GM21825 (cell line): Measurements from ENCODE around the gene SNIP1.
"Not testable (repeated sequence)": the region's sequence is repeated elsewhere in the genome, so short reads cannot be mapped to it uniquely, and the experiment has no call there.

Experiments used
- ATAC-seq: cut with Tn5 transposase; IDR thresholded peaks from one replicate; pipeline ENCODE4 v1.9.1; 2021; ENCODE audit warnings: mild to moderate bottlenecking, moderate library complexity; ENCODE audit not compliant: unreplicated experiment

Gene SNIP1

GRCh38 chr1:37559957-37560379 is 5.9 kb upstream of the SNIP1 start:
- ATAC-seq, result not testable (repeated sequence)

GRCh38 chr1:37559080-37559479 is 5.0 kb upstream of the SNIP1 start:
- no peak for ATAC-seq

DNA sequence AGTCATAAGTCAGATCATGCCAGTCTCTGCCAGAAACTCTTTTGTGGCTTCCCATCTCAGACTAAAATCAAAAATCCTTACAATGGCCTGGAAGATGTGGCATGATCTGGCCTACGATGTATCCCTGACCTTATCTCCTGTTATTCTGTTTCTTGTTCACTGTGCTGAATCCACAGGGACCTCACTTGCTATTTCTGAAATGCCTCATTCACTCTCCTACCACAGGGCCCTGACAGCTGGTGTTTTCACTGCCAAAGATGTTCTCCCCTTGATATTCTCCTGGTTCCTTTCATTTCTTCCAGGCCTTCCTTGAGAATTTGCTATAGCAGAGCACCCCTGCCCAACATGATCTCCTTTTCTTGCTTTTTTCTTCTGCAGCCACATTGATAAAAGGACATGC is 4.3 kb upstream of the SNIP1 start:
- no peak for ATAC-seq

GRCh38 chr1:37557402-37557801 is 3.3 kb upstream of the SNIP1 start:
- ATAC-seq, result no peak

GRCh38 chr1:37556712-37557196 is 2.7 kb upstream of the SNIP1 start, which contains the start of gene DNALI1:
Gene DNALI1, plus strand, starts transcription at chr1:37556940. Its CDS starts 55 bp downstream, at chr1:37556995.
- ATAC-seq, result no peak

DNA sequence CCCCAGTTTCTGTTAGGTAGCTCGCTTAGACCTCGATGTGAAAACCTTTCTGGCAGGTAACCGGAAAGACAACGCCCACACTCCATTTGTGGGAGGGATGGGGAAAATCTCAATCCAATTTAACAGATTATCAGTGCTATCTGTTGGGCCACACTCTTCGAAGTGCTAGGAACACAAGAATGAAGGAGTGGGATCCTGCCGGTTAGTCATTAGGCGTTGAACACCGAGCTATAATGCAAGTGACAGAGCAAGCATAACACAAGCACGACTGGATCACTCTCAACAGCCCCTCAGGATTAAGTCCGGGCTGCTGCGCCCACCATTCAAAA is 531 bp downstream of the SNIP1 start:
- no peak for ATAC-seq

GRCh38 chr1:37549341-37549740 is 4.8 kb downstream of the SNIP1 start:
- ATAC-seq, result no peak

- no peak for ATAC-seq
These were observed 9.1 kb downstream of the SNIP1 start for GRCh38 chr1:37545019-37545418.

DNA sequence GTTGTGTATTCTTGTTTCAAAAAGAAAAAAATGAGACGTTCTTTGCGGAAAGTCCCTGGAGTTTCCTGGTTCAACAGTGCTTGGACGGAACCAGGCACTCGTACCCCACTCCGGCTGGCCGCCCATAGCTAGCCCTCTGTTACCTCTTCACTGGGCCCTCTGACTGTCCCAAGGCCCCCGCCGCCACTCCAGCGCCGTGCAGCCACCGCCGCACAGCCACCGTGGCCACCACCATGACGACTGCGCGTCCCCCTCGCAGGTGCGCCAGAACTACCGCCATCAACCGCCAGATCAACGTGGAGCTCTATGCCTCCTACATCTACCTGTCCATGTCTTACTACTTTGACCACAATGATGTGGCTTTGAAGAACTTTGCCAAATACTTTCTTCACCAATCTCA is 9.6 kb downstream of the SNIP1 start:
- ATAC-seq, result no peak

DNA sequence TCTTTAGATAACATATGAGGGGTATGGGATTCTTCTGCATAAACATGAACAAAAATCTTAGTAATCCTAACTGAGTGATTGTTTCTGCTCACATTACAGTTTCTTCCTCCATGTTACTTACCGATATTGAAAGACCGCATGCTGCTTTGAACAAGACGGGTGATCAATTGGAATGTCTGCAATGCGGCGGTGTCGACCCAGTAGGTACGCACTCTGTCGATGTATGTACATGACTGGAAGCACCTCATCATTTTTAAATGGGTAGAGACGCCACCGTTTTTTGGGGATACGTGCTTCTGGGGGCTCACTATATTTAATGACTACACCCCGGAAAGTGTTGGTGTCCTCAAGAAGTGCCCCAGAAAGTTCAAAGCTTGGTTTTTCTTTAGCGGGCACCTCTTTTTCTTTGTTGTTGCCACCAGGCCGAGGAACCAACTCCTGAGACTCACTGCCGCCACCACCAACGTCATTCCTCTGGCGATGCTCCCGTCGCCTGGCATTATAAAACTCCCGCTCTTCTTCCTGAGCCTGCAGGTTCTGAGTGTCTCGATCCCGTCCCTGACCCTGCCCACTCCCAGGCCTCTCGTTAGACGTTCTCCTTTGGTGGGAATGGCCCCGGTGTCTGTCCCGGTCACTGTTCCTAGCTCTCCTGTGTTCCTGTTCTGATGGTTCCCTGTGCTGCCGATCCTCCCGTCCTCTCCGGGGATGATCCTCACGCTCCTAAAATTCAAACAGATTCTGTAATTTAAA is 13.9 kb downstream of the SNIP1 start:
- no peak for ATAC-seq

DNA sequence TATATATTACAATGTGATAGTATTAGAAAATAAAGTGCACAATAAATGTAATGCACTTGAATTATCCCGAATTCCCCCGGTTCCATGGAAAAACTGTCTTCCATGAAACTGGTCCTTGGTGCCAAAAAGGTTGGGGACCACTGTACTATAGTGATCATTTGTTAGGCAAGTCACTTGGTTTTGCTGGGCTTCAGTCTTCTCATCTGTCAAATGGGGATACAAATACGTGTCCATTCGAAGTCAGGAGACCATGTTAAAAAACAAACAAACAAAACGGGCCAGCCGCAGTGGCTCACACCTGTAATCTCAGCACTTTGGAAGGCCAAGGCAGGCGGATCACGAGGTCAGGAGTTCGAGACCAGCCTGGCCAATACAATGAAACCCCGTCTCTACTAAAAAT is 14.9 kb downstream of the SNIP1 start:
- not testable (repeated sequence) for ATAC-seq

DNA sequence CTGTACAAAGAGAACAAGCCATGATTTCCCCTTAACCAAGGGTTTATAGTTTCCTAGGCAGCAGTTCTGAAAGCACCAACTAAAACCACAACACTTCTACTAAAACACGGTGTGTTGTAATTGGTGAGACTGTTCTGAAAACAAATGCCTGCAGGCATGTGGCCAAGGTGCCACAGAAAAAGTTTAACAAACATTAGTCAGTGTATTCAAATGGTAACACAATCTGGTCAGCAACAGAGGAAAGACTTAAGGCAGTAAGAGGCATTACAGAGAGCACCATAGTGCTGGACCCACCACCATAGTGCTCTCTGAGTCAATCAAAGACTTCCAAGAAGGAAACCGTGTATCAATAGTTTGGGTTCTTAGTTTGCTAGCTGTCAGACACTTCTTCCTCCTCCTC is 16.7 kb downstream of the SNIP1 start:
- no peak for ATAC-seq

- ATAC-seq, result no peak
These were observed 20.6 kb downstream of the SNIP1 start for GRCh38 chr1:37533317-37534093.

DNA sequence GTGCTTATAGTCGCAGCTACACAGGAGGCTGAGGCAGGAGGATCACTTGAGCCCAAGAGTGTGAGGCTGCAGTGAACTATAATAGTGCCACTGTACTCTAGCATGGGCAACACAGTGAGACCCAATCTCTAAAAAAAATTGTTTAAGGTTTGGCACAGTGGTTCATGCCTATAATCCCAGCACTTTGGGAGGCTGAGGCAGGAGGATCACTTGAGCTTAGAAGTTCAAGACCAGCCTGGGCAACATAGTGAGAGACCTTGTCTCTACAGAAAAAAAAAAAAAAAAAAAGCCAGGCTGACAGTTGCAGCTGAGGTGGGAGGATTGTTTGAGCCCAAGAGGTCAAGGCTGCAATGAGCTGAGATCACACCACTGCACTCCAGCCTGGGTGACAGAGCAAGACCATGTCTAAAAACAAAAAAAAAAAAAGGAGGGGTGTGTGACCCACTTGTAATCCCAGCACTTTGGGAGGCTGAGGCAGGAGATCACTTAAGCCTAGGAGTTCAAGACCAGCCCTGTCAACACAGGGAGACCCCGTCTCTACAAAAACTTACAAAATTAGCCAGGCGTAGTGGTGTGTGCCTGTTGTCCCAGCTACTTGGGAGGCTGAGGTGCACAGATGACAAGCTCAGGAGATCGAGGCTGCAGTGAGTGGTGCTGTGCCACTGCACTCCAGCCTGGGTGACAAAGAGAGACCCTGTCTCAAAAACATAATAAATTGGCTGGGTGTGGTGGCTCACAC is 21.5 kb downstream of the SNIP1 start:
- not testable (repeated sequence) for ATAC-seq

- ATAC-seq, result not testable (repeated sequence)
These were observed 24.2 kb downstream of the SNIP1 start for GRCh38 chr1:37529888-37530287.

DNA sequence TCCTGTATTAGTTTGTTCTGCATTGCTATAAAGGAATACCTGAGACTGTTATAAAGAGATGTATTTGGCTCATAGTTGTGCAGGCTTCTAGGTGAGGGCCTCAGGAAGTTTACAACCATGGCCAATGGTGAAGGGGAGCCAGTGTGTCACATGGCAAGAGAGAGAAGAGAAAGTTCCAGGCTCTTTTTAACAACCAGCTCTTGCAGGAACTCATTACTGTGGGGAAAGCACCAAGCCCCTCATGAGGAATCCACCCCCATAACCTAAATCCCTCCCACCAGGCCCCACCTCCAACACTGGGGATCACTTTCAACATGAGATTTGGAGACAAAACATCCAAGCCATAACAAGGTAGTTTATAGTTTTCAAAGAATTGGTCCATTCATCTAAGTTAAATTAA is 34.5 kb downstream of the SNIP1 start:
- ATAC-seq, result no peak

- ATAC-seq, result not testable (repeated sequence)
These were observed 35.2 kb downstream of the SNIP1 start for GRCh38 chr1:37518929-37519328.

DNA sequence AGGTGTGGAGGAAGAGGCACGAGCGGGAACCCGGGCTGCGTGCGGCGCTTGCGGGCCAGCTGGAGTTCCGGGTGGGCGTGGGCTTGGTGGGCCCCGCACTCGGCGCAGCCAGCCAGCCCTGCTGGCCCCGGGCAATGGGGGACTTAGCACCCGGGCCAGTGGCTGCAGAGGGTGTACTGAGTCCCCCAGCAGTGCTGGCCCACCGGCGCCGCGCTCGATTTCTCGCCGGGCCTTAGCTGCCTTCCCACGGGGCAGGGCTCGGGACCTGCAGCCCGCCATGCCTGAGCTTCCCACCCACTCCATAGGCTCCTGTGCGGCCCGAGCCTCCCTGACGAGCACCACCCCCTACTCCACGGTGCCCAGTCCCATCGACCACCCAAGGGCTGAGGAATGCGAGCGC is 35.9 kb downstream of the SNIP1 start:
- ATAC-seq, result not testable (repeated sequence)

DNA sequence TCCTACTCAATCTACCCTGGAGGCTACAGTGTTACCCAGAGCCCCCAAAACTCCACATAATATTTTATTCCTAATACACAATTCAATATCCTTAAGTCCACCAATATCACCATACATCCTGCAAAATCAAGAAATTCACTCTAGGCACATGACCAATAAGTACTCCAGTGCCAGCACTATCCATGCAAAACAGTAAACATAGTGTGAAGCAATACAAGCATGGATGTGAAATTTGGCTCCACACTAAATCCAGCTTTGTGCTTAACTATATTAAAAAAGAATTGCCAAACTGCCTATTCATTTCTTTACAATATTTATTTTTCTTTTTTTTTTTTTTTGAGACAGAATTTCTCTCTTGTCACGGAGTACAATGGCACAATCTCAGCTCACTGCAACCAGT is 36.5 kb downstream of the SNIP1 start:
- no peak for ATAC-seq

DNA sequence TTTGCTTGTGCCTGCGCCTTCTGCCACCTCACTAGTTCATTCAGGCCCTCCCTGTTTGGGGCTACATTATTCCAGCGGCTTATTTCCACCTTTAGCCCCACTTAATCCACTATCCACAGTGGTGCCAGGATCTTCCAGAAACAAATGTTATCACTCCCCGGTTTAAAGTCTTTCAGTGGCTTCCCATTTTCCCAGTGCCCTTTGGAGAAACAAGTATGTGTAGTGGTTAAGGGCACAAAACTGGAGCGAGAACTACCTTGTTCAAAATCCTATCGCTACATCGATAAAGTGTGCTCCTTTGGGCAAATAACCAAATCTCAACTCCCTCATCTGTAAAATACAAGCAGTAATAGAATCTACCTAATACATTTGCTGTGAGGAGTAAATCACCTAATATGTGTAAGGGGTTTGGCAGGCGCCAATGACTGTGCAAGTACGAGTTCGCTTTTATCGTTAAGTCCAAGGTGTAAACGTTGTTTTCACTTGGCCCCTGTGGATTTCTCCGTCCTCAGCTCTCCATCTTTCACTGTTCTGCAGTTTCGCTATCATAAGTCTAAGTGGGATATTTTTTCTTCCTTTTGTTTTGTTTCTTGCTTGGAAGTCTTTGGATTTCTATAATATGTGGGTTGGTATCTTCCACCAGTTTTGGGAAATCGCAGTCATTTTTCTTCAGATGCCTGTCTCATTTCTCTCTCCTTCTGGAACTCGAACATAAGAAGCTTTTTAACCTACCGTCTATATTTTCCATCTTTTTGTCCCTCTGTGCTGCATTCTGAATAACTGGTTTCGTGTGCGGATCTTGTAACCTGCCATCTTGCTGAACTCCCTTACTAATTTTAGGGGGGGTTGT is 38.7 kb downstream of the SNIP1 start:
- no peak for ATAC-seq
